IMR-90 (cell line): ENCODE results near the gene AQP12B. TPM values are rescaled to one million over a fixed set of nuclear protein-coding genes. Genes with fewer than 3 reads are reported as not detected.

ENCODE experiments used
- ATAC-seq: fragments of 200-7000 bp; cut with Tn5 transposase; 2 replicates; pipeline ENCODE4 v1.9.1; 2020; ENCODE audit warnings: low read depth, mild to moderate bottlenecking, moderate library complexity
- BruUV-seq: library from RNA; stranded (reverse); fragments of 400-500 nt; replicated peaks from 2 replicates; lab custom pipeline; 2021; lab: Mats Ljungman, UMichigan
- CTCF ChIA-PET: fragments of 300-600 bp; formaldehyde crosslinking; extraction: SDS; loops from one replicate; lab custom pipeline; 2021; ENCODE audit warnings: antibody characterized with exemption; lab: Yijun Ruan, JAX
- POLR2A ChIA-PET: fragments of 300-600 bp; sonication (Branson Sonifier 250); formaldehyde crosslinking; loops from one replicate; lab custom pipeline; 2022; ENCODE audit warnings: antibody characterized with exemption; ENCODE audit not compliant: unreplicated experiment; lab: Charles Lee
- DNase-seq: peaks from one replicate; pipeline ENCODE4 v3.0.0; 2013
- H2AFZ ChIP-seq: replicated peaks from 2 replicates; pipeline ENCODE3; 2013; ENCODE audit warnings: low read length, mild to moderate bottlenecking; ENCODE audit not compliant: poor library complexity
- H2AK5ac ChIP-seq: 2 replicates; pipeline ENCODE4 v1.6.1; 2013; ENCODE audit warnings: low read depth, low read length, inconsistent platforms
- H2AK9ac ChIP-seq: replicated peaks from 2 replicates; pipeline ENCODE3; 2013; ENCODE audit warnings: mild to moderate bottlenecking, low read depth, low read length, moderate library complexity; ENCODE audit not compliant: poor library complexity
- H2BK120ac ChIP-seq: 2 replicates; pipeline ENCODE4 v1.6.1; 2013; ENCODE audit warnings: low read depth, low read length, inconsistent platforms
- H2BK15ac ChIP-seq: 3 replicates; pipeline ENCODE4 v1.6.1; 2013; ENCODE audit warnings: low read depth, low read length, inconsistent platforms
- H2BK20ac ChIP-seq: 2 replicates; pipeline ENCODE4 v1.6.1; 2013; ENCODE audit warnings: low read depth, mild to moderate bottlenecking, inconsistent platforms, low read length, moderate library complexity
- H2BK5ac ChIP-seq: 2 replicates; pipeline ENCODE4 v1.6.1; 2013; ENCODE audit warnings: mild to moderate bottlenecking, low read depth, low read length, inconsistent platforms; ENCODE audit not compliant: poor library complexity, severe bottlenecking
- H3K14ac ChIP-seq: replicated peaks from 2 replicates; pipeline ENCODE4 v1.6.1; 2013; ENCODE audit warnings: low read depth, low read length, inconsistent platforms
- H3K18ac ChIP-seq: 2 replicates; pipeline ENCODE4 v1.6.1; 2013; ENCODE audit warnings: low read depth, low read length, control low read depth
- H3K23ac ChIP-seq: 2 replicates; pipeline ENCODE4 v1.6.1; 2013; ENCODE audit warnings: low read depth, low read length, inconsistent platforms
- H3K27ac ChIP-seq: 2 replicates; pipeline ENCODE4 v1.5.1; 2013; ENCODE audit warnings: mild to moderate bottlenecking, control low read depth, low read length; ENCODE audit not compliant: insufficient read depth
- H3K27me3 ChIP-seq: 2 replicates; pipeline ENCODE4 v1.6.1; 2013; ENCODE audit warnings: low read length; ENCODE audit not compliant: control insufficient read depth, insufficient read depth
- H3K36me3 ChIP-seq: 2 replicates; pipeline ENCODE4 v1.6.1; 2013; ENCODE audit warnings: low read length, mixed read lengths; ENCODE audit not compliant: control insufficient read depth, insufficient read depth
- H3K4ac ChIP-seq: 2 replicates; pipeline ENCODE4 v1.6.1; 2013; ENCODE audit warnings: low read depth, low read length, inconsistent platforms
- H3K4me1 ChIP-seq: 2 replicates; pipeline ENCODE4 v1.6.1; 2013; ENCODE audit warnings: low read length, mixed read lengths; ENCODE audit not compliant: control insufficient read depth, insufficient read depth
- H3K4me2 ChIP-seq: 2 replicates; pipeline ENCODE4 v1.6.1; 2013; ENCODE audit warnings: low read depth, mild to moderate bottlenecking, control low read depth, low read length, moderate library complexity
- H3K4me3 ChIP-seq: 2 replicates; pipeline ENCODE4 v1.5.1; 2013; ENCODE audit warnings: low read depth, mild to moderate bottlenecking, control low read depth, low read length, moderate library complexity; ENCODE audit not compliant: insufficient read depth
- H3K56ac ChIP-seq: 2 replicates; pipeline ENCODE4 v1.6.1; 2013; ENCODE audit warnings: low read length, inconsistent platforms; ENCODE audit not compliant: insufficient read depth; ENCODE audit errors: extremely low read depth
- H3K79me1 ChIP-seq, 2 experiments: 2 replicates each; pipeline ENCODE4 v1.6.1; 2013; ENCODE audit warnings: low read length in 2 of 2, inconsistent platforms in 1 of 2, low read depth in 1 of 2
- H3K9ac ChIP-seq: 2 replicates; pipeline ENCODE4 v1.6.1; 2013; ENCODE audit warnings: low read depth, low read length, control low read depth
- H3K9me1 ChIP-seq: 2 replicates; pipeline ENCODE4 v1.6.1; 2013; ENCODE audit warnings: low read length, inconsistent platforms; ENCODE audit not compliant: insufficient read depth
- H3K9me3 ChIP-seq: 2 replicates; pipeline ENCODE4 v1.6.1; 2013; ENCODE audit warnings: low read length; ENCODE audit not compliant: control insufficient read depth, insufficient read depth
- H4K20me1 ChIP-seq: 2 replicates; pipeline ENCODE4 v1.6.1; 2013; ENCODE audit warnings: low read length, inconsistent platforms; ENCODE audit not compliant: insufficient read depth
- H4K5ac ChIP-seq: 2 replicates; pipeline ENCODE4 v1.6.1; 2013; ENCODE audit warnings: mild to moderate bottlenecking, low read depth, low read length, control low read depth
- H4K8ac ChIP-seq, 2 experiments: 2 replicates each; pipeline ENCODE4 v1.6.1; 2013; ENCODE audit warnings: low read depth in 2 of 2, low read length in 2 of 2, control low read depth in 1 of 2, inconsistent platforms in 1 of 2
- H4K91ac ChIP-seq: 2 replicates; pipeline ENCODE4 v1.6.1; 2013; ENCODE audit warnings: low read depth, low read length, inconsistent platforms; ENCODE audit not compliant: insufficient read depth
- CEBPB ChIP-seq: IDR thresholded peaks from 2 replicates; pipeline ENCODE4 v1.6.1; 2012; ENCODE audit warnings: low read depth, low read length, improper control_type of control experiment
- CHD1 ChIP-seq: IDR thresholded peaks from 2 replicates; pipeline ENCODE4 v1.6.1; 2012; ENCODE audit warnings: low read depth, low read length, improper control_type of control experiment
- FOS ChIP-seq: fragments of 150-350 bp; IDR thresholded peaks from 2 replicates; pipeline ENCODE4 v1.6.1; 2016; ENCODE audit warnings: low read depth, low read length
- NFE2L2 ChIP-seq: fragments of 150-350 bp; IDR thresholded peaks from 2 replicates; pipeline ENCODE4 v1.6.1; 2016; ENCODE audit warnings: low read depth, mild to moderate bottlenecking, low read length
- RCOR1 ChIP-seq: IDR thresholded peaks from 2 replicates; pipeline ENCODE4 v1.6.1; 2012; ENCODE audit warnings: mild to moderate bottlenecking, low read length, improper control_type of control experiment; ENCODE audit not compliant: insufficient replicate concordance
- SMC3 ChIP-seq: fragments of 150-350 bp; IDR thresholded peaks from 2 replicates; pipeline ENCODE4 v1.6.1; 2016; ENCODE audit warnings: low read depth, mild to moderate bottlenecking, antibody characterized with exemption, low read length, moderate library complexity
- WGBS, 2 experiments: methylation state at CpG; one replicate each; pipeline versions ENCODE4 v1.1.5 to v1.1.7; 2013; ENCODE audit warnings: missing lambda C conversion rate in 2 of 2; ENCODE audit not compliant: insufficient read length in 1 of 2; ENCODE audit errors: extremely low coverage in 2 of 2; 5-methylcytosine and 5-hydroxymethylcytosine counted together
- dilution Hi-C: fragments of 300-500 bp; cut with HindIII; formaldehyde crosslinking; loops from one replicate; pipeline ENCODE4 v1.14.3; 2018; ENCODE audit warnings: low sequenced_read_pairs; ENCODE audit not compliant: unreplicated experiment
- in situ Hi-C: fragments of 300-500 bp; cut with MboI; formaldehyde crosslinking; loops from 3 replicates; pipeline ENCODE4 v1.14.3; 2019; ENCODE audit warnings: low sequenced_read_pairs, inconsistent platforms, mixed read lengths
- intact Hi-C: fragments of 100-400 bp; cut with micrococcal nuclease; formaldehyde crosslinking; loops from 2 replicates; pipeline ENCODE4 v1.10.0; 2022
- polyA plus RNA-seq, 3 experiments: library from polyadenylated mRNA; depleted of rRNA; stranded (reverse); fragments of >200 nt; gene quantifications; 2 replicates each; pipeline ENCODE4 v1.2.3, GENCODE V29; 2012; ENCODE audit warnings: low replicate concordance in 1 of 3
- total RNA-seq: library from RNA; depleted of rRNA; stranded (reverse); fragments of >200 nt; gene quantifications from 2 replicates; pipeline ENCODE4 v1.2.3, GENCODE V29; 2012
- TF ChIP-seq, protein P1 (sequence below): conservative IDR thresholded peaks from 2 replicates; pipeline ENCODE4 v1.5.1; 2012; ENCODE audit warnings: mild to moderate bottlenecking, low read depth, low read length, improper control_type of control experiment

Gene AQP12B
- total and polyA plus RNA-seq, 2 of the 4 experiments (the other 2 are of a cell fraction) = not detected

DNA sequence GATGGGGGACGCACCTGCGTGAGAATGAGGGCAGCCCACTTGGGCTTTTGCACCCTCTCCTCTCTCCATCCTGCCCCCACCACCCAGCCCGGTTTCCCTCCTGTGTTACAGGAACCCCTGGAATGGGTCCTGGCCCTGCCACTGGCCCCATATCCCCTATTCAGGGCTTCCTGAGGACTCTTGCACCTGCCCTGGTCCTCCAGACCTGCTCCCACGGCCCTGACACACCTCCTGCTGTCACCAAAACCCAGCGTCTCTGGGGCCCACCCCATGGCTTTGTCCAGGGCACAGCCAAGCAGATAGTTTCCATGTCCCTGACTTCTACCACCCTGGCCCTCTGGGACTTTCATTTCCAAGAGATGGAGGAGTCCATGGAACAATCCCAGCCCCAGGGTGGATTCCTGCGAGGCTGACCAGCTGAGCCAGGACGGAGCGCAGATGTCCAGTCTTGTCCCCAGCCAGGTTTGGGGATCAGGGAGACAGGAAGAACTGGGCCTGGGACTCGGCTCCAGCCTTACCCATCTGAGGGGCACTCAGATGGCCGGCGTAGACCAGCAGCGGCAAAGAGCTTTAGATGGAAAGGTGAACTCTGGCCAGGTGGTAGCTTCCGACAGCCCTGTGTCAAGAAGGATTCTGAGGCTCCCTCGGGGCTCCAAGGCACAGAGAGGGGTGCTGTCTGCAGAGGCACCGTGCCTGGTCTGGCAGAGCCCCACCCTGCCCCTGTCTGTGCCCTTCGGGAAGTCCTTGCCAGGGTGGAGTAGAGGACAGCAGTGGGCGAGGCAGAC is 45.4 kb downstream of the AQP12B start:
- no peak overlapping the region for H3K14ac ChIP-seq
- no peak overlapping the region for H3K4me2 ChIP-seq
- in situ Hi-C loops = no loop called here
- H3K27ac ChIP-seq = no peak overlapping the region
- no peak overlapping the region for H3K4ac ChIP-seq
- H3K27me3 ChIP-seq = peaks cover 12% of the 10 kb centered on the region
- CTCF ChIA-PET = no interaction called here
- no peaks in the 10 kb centered on the region for H3K79me1 ChIP-seq
- no peak overlapping the region for H2BK20ac ChIP-seq
- H4K91ac ChIP-seq = no peak overlapping the region
- no peak overlapping the region for H2BK120ac ChIP-seq
- no peaks in the 10 kb centered on the region for H3K9me1 ChIP-seq
- ATAC-seq (no peak), DNase-seq (no peak)
- intact Hi-C loops = no loop called here
- H3K23ac ChIP-seq = no peak overlapping the region
- BruUV-seq = no TSS peak
- dilution Hi-C loops = no loop called here
- no peaks in the 10 kb centered on the region for H3K36me3 ChIP-seq
- H2BK15ac ChIP-seq = no peak overlapping the region
- H2AK5ac ChIP-seq = no peak overlapping the region
- TF ChIP-seq CHD1 (no peak), CEBPB (no peak), SMC3 (no peak), NFE2L2 (no peak), FOS (no peak), RCOR1 (no peak)
- TF ChIP-seq, protein P1, sequence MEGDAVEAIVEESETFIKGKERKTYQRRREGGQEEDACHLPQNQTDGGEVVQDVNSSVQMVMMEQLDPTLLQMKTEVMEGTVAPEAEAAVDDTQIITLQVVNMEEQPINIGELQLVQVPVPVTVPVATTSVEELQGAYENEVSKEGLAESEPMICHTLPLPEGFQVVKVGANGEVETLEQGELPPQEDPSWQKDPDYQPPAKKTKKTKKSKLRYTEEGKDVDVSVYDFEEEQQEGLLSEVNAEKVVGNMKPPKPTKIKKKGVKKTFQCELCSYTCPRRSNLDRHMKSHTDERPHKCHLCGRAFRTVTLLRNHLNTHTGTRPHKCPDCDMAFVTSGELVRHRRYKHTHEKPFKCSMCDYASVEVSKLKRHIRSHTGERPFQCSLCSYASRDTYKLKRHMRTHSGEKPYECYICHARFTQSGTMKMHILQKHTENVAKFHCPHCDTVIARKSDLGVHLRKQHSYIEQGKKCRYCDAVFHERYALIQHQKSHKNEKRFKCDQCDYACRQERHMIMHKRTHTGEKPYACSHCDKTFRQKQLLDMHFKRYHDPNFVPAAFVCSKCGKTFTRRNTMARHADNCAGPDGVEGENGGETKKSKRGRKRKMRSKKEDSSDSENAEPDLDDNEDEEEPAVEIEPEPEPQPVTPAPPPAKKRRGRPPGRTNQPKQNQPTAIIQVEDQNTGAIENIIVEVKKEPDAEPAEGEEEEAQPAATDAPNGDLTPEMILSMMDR = no peak
- H3K9me3 ChIP-seq = peaks cover 10% of the 10 kb centered on the region
- H4K8ac ChIP-seq = no peak overlapping the region
- no peak overlapping the region for H3K56ac ChIP-seq
- H3K18ac ChIP-seq = no peak overlapping the region
- no peak overlapping the region for H2AK9ac ChIP-seq
- POLR2A ChIA-PET = no interaction called here
- no peak overlapping the region for H2AFZ ChIP-seq
- no peak overlapping the region for H3K4me3 ChIP-seq
- H2BK5ac ChIP-seq = no peak overlapping the region
- 47% methylated on average over 3 of the region's 17 CpGs; no CpG with 5 or more reads in 1 of the 2 experiments for WGBS, 2 experiments
- no peak overlapping the region for H3K9ac ChIP-seq
- H4K5ac ChIP-seq = no peak overlapping the region
- H4K20me1 ChIP-seq = no peaks in the 10 kb centered on the region
- no peaks in the 10 kb centered on the region for H3K4me1 ChIP-seq
